Uterus (tissue), 4 donors: ENCODE measurements around the gene HOXD1. TPM values are rescaled to one million over a fixed set of nuclear protein-coding genes. Genes with fewer than 3 reads are reported as not detected.
A peak's percentile ranks its signal among the peaks of the same experiment; 100 is the strongest.

Experiments used
- DNase-seq, 2 donors: peaks; one replicate each; pipeline ENCODE4 v3.0.0-alpha.2; 2019 to 2020
- H3K27ac ChIP-seq, 2 donors: fragments of 200-600 bp; sonication (generic); 1 replicate in 1 of 2; 2 replicates in 1 of 2; pipeline ENCODE4 v1.5.1; 2016 to 2018
- H3K27me3 ChIP-seq, 2 donors: fragments of 200-600 bp; sonication (generic); one replicate each; pipeline ENCODE4 v1.5.1; 2018 to 2019; ENCODE audit warnings: control low read depth in 1 of 2
- H3K36me3 ChIP-seq, 2 donors: fragments of 200-600 bp; sonication (generic); one replicate each; pipeline ENCODE4 v1.5.1; 2019; ENCODE audit warnings: control low read depth in 1 of 2
- H3K4me1 ChIP-seq, 2 donors: fragments of 200-600 bp; sonication (generic); one replicate each; pipeline ENCODE4 v1.5.1; 2018 to 2019; ENCODE audit warnings: control low read depth in 1 of 2
- H3K4me3 ChIP-seq, 2 donors: fragments of 200-600 bp; sonication (generic); 1 replicate in 1 of 2; 2 replicates in 1 of 2; pipeline ENCODE4 v1.5.1; 2018 to 2019; ENCODE audit warnings: mild to moderate bottlenecking in 1 of 2
- H3K9me3 ChIP-seq, 2 donors: fragments of 200-600 bp; sonication (generic); one replicate each; pipeline ENCODE4 v1.5.1; 2019; ENCODE audit warnings: control low read depth in 1 of 2
- CTCF ChIP-seq, 4 experiments: fragments of 200-600 bp in 2 of 4; fragments of 450-650 bp in 2 of 4; sonication (generic) in 2 of 4; IDR thresholded peaks; one replicate each; pipeline ENCODE4 v1.5.1; 2016 to 2019; ENCODE audit warnings: antibody characterized with exemption in 4 of 4, mild to moderate bottlenecking in 2 of 4, moderate library complexity in 1 of 4
- POLR2A ChIP-seq, 2 donors: fragments of 450-650 bp; IDR thresholded peaks; one replicate each; pipeline ENCODE4 v1.6.1; 2016; ENCODE audit warnings: antibody characterized with exemption in 2 of 2, mild to moderate bottlenecking in 1 of 2, moderate library complexity in 1 of 2
- intact Hi-C: fragments of 100-400 bp; cut with DNase I; formaldehyde crosslinking; loops from one replicate; pipeline ENCODE4 v1.15.1; 2023; ENCODE audit warnings: low total_unique reads
- total RNA-seq, 4 donors: library from RNA; depleted of rRNA in 3 of 4; stranded (reverse); fragments of >200 nt in 3 of 4; gene quantifications; one replicate each; pipeline versions ENCODE4 v1.1.0 to v1.2.4, GENCODE V29; 2014 to 2023
- donor health status: DM: yes; HTN: yes; CAD: no.

The HOXD1 gene
- total RNA-seq, 4 donors from 2014 or later = 0.21 to 2.9 (median 0.52) TPM; not detected in 1

GRCh38 chr2:176169181-176169580 is 19.3 kb upstream of the HOXD1 start:
- intact Hi-C loops = no loop called here
- Histone ChIP-seq H3K4me3 (no peak overlapping the region), H3K9me3 (no peaks in the 10 kb centered on the region), H3K27me3 (no peaks in the 10 kb centered on the region), H3K27ac (peak overlapping the region in 1 of 2 donors; percentile 83), H3K4me1 (no peaks in the 10 kb centered on the region), H3K36me3 (no peaks in the 10 kb centered on the region)
- TF ChIP-seq CTCF (IDR thresholded peaks at IDR 0.05) (no peak), POLR2A (IDR thresholded peaks at IDR 0.05) (no peak)
- DNase-seq = no peak

GRCh38 chr2:176169711-176170110 is 18.8 kb upstream of the HOXD1 start:
- no peak for TF ChIP-seq CTCF (IDR thresholded peaks at IDR 0.05)
- no peak for TF ChIP-seq POLR2A (IDR thresholded peaks at IDR 0.05)
- DNase-seq = no peak
- H3K9me3 ChIP-seq = no peaks in the 10 kb centered on the region
- no peaks in the 10 kb centered on the region for H3K4me1 ChIP-seq
- no peak overlapping the region for H3K4me3 ChIP-seq
- H3K27me3 ChIP-seq = no peaks in the 10 kb centered on the region
- intact Hi-C loops = no loop called here
- H3K36me3 ChIP-seq = no peaks in the 10 kb centered on the region
- H3K27ac ChIP-seq = peak overlapping the region; percentile 75 to 83

DNA sequence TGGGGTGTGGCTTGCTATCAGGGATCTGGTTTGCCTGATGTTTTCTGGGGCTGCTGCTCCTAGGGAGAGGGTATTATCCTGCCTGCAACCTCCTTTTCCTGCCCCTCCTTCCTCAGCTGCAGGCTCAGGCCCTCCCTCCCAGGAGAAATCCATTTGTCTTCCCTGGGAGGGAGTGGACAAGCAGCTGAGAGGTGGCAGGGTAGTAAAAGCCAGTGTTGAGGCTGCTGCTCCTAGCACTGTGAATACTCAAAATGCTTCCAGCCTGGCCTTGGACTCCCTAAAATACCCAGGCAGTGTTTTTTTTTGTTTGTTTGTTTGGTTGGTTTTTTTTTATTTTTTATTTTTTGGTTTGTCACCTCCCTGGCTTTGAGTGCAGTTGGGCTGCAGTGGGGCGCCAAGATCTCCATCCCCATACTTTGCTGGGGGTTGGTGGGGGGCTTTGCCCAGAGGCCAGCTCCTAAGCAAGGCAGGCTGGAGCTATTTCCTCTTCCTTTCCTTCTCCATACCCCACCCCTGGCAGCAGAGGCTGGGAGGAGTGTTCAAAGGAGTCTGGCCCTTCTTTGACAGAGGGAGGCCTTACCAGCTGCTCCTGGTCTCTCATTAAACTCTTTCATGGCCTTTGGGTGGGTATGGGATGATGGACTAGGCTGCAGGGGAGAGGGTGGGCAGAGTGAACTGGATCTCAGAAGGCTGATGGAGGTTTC is 17.7 kb upstream of the HOXD1 start:
- Histone ChIP-seq H3K9me3 (no peaks in the 10 kb centered on the region), H3K36me3 (no peaks in the 10 kb centered on the region), H3K27ac (peak overlapping the region; percentile 75 to 83), H3K27me3 (no peaks in the 10 kb centered on the region), H3K4me1 (no peaks in the 10 kb centered on the region), H3K4me3 (no peak overlapping the region)
- TF ChIP-seq CTCF (IDR thresholded peaks at IDR 0.05) (no peak), POLR2A (IDR thresholded peaks at IDR 0.05) (no peak)
- intact Hi-C loops = no loop called here
- peak in 1 of 2 donors; percentile 30 for DNase-seq

- Histone ChIP-seq H3K27me3 (no peaks in the 10 kb centered on the region), H3K4me3 (peak overlapping the region; percentile 8 to 31), H3K27ac (peak overlapping the region; percentile 75 to 83), H3K36me3 (no peaks in the 10 kb centered on the region), H3K9me3 (no peaks in the 10 kb centered on the region), H3K4me1 (no peaks in the 10 kb centered on the region)
- TF ChIP-seq POLR2A (IDR thresholded peaks at IDR 0.05) (no peak), CTCF (IDR thresholded peaks at IDR 0.05) (no peak)
- intact Hi-C loops = no loop called here
- DNase-seq = no peak
Observed at GRCh38 chr2:176171351-176172006, 17.0 kb upstream of the HOXD1 start.
